ENCODE data around the gene UQCC2.

Gene UQCC2

GRCh38 chr6:33705268-33705885 is 6.1 kb downstream of the UQCC2 start:
- DNase-seq, result no peak

GRCh38 chr6:33704215-33705066 is 7.1 kb downstream of the UQCC2 start:
- DNase-seq, result no peak

GRCh38 chr6:33702345-33702977 is 9.0 kb downstream of the UQCC2 start:
- no peak for DNase-seq

GRCh38 chr6:33700391-33701050 is 11.0 kb downstream of the UQCC2 start:
- DNase-seq, result peak; percentile 70

GRCh38 chr6:33699739-33700138 is 11.8 kb downstream of the UQCC2 start:
- DNase-seq, result no peak

- no peak for DNase-seq
Observed at GRCh38 chr6:33699131-33699530, 12.4 kb downstream of the UQCC2 start.

- DNase-seq, result no peak
Observed at GRCh38 chr6:33698494-33698893, 13.0 kb downstream of the UQCC2 start.

GRCh38 chr6:33697845-33698244 is 13.7 kb downstream of the UQCC2 start:
- no peak for DNase-seq

GRCh38 chr6:33696548-33697518 is 14.7 kb downstream of the UQCC2 start:
- no peak for DNase-seq

- no peak for DNase-seq
Observed at GRCh38 chr6:33696076-33696475, 15.4 kb downstream of the UQCC2 start.

- no peak for DNase-seq
Observed at GRCh38 chr6:33695451-33695887, 16.0 kb downstream of the UQCC2 start.

- no peak for DNase-seq
Observed at GRCh38 chr6:33694977-33695376, 16.5 kb downstream of the UQCC2 start.

- peak; percentile 62 to 70 for DNase-seq
Observed at GRCh38 chr6:33694401-33694931, 17.0 kb downstream of the UQCC2 start.

- no peak for DNase-seq
Observed at GRCh38 chr6:33693186-33694105, 18.1 kb downstream of the UQCC2 start.

GRCh38 chr6:33692760-33693158 is 18.7 kb downstream of the UQCC2 start:
- peak in 1 of 2 experiments; percentile 27 for DNase-seq

GRCh38 chr6:33692078-33692759 is 19.3 kb downstream of the UQCC2 start:
- DNase-seq, result no peak

- DNase-seq, result no peak
Observed at GRCh38 chr6:33691456-33692077, 19.9 kb downstream of the UQCC2 start.

GRCh38 chr6:33690766-33691165 is 20.7 kb downstream of the UQCC2 start:
- DNase-seq, result no peak

GRCh38 chr6:33689879-33690278 is 21.6 kb downstream of the UQCC2 start:
- DNase-seq, result no peak

GRCh38 chr6:33689148-33689494 is 22.4 kb downstream of the UQCC2 start:
- no peak for DNase-seq

All from activated CD4-positive, alpha-beta T cell treated with anti-CD3 and anti-CD28 coated beads, Interleukin-2, amount 50 U/mL, for 4 hours (primary cell).